ENCODE measurements around the gene TET1. TPM values are rescaled to one million over a fixed set of nuclear protein-coding genes. Genes with fewer than 3 reads are reported as not detected.
A peak's percentile ranks its signal among the peaks of the same experiment; 100 is the strongest.

Gene TET1
- total and polyA plus RNA-seq, 9 of the 15 experiments (the other 6 are each of a cell fraction or from before 2014, with no cell fraction given), result 2.6 to 21.3 (median 11.6) TPM

DNA sequence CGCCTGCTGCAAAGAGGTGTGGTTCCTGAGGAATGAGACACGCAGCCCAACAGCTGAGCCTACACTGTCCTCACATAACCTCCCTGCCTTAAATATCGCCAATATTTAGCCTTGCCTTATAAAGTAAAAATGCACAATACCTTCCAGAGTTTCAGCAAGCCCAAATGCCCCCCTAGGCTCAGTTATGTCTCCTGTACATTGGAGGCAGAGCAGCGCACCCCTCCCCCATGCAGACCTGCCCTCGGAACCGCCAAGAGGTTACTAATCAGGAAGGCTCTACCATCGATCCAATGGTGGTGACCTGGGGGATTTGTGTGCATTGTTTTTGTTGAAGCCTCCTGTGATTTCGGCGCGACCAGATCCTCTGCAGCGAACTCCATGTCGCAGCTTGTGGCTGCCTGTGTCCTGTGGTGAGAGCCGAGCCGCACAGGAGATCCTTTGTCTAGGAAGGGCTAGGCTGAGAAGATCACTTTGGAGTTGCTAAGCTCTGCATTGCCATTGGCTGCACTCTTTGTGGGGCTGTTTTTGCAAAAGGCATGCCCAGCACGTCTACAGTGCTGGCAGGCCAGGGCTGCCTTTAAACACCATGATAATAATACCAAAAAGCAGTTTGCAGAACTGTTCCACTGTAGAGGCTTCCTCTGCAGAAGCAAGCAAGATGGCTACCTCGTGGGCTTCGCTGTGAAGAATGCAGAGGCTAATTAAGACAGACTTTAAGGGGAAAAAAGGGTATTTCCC is 40.1 kb downstream of the TET1 start (continued):
- TF ChIP-seq RAD21 (CRISPR knock-in tag; conservative IDR thresholded peaks at IDR 0.05 in 1 of 2, IDR thresholded peaks at IDR 0.05 in 1 of 2), result peak in 1 of 2 experiments; percentile 15; a peak in 1 of 4 replicates
- 0 out of 4 replicates have a peak, but pooled peaks of 1 of the 2 experiments have one; percentile 23 for TF ChIP-seq HDAC1 (IDR thresholded peaks at IDR 0.05)
- TF ChIP-seq, protein P1, sequence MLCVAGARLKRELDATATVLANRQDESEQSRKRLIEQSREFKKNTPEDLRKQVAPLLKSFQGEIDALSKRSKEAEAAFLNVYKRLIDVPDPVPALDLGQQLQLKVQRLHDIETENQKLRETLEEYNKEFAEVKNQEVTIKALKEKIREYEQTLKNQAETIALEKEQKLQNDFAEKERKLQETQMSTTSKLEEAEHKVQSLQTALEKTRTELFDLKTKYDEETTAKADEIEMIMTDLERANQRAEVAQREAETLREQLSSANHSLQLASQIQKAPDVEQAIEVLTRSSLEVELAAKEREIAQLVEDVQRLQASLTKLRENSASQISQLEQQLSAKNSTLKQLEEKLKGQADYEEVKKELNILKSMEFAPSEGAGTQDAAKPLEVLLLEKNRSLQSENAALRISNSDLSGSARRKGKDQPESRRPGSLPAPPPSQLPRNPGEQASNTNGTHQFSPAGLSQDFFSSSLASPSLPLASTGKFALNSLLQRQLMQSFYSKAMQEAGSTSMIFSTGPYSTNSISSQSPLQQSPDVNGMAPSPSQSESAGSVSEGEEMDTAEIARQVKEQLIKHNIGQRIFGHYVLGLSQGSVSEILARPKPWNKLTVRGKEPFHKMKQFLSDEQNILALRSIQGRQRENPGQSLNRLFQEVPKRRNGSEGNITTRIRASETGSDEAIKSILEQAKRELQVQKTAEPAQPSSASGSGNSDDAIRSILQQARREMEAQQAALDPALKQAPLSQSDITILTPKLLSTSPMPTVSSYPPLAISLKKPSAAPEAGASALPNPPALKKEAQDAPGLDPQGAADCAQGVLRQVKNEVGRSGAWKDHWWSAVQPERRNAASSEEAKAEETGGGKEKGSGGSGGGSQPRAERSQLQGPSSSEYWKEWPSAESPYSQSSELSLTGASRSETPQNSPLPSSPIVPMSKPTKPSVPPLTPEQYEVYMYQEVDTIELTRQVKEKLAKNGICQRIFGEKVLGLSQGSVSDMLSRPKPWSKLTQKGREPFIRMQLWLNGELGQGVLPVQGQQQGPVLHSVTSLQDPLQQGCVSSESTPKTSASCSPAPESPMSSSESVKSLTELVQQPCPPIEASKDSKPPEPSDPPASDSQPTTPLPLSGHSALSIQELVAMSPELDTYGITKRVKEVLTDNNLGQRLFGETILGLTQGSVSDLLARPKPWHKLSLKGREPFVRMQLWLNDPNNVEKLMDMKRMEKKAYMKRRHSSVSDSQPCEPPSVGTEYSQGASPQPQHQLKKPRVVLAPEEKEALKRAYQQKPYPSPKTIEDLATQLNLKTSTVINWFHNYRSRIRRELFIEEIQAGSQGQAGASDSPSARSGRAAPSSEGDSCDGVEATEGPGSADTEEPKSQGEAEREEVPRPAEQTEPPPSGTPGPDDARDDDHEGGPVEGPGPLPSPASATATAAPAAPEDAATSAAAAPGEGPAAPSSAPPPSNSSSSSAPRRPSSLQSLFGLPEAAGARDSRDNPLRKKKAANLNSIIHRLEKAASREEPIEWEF (CRISPR knock-in tag; IDR thresholded peaks at IDR 0.05), result peak; percentile 89
- 0 out of 2 replicates have a peak, but pooled peaks have one; percentile 50 for TF ChIP-seq MAX (CRISPR knock-in tag; IDR thresholded peaks at IDR 0.05)
- peak; percentile 63 for TF ChIP-seq THRA (IDR thresholded peaks at IDR 0.05)
- TF ChIP-seq, protein P2, sequence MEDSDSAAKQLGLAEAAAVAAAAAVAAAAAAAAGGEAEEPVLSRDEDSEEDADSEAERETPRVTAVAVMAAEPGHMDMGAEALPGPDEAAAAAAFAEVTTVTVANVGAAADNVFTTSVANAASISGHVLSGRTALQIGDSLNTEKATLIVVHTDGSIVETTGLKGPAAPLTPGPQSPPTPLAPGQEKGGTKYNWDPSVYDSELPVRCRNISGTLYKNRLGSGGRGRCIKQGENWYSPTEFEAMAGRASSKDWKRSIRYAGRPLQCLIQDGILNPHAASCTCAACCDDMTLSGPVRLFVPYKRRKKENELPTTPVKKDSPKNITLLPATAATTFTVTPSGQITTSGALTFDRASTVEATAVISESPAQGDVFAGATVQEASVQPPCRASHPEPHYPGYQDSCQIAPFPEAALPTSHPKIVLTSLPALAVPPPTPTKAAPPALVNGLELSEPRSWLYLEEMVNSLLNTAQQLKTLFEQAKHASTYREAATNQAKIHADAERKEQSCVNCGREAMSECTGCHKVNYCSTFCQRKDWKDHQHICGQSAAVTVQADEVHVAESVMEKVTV (CRISPR knock-in tag; IDR thresholded peaks at IDR 0.05), result no peak
- TF ChIP-seq ZNF197 (CRISPR knock-in tag; IDR thresholded peaks at IDR 0.05; ENCODE audit: low read depth), result peak; percentile 72; the same call in 1 of the 2 replicates
- TF ChIP-seq ATF1 (CRISPR knock-in tag; IDR thresholded peaks at IDR 0.05), result no peak
- peak; percentile 49 for TF ChIP-seq ATF1 (tag; IDR thresholded peaks at IDR 0.05)
- peak; percentile 52; the same call in 1 of the 2 replicates for TF ChIP-seq GTF2E2 (tag; IDR thresholded peaks at IDR 0.05)
- TF ChIP-seq CHD2 (IDR thresholded peaks at IDR 0.05; ENCODE audit: low read depth, low read length), result peak; percentile 38; the same call in 1 of the 2 replicates
- TF ChIP-seq POLR2AphosphoS5 (IDR thresholded peaks at IDR 0.05; ENCODE audit: control insufficient read depth, insufficient read depth, low read depth, low read length), result no peak
- TF ChIP-seq MAZ (CRISPR knock-in tag; conservative IDR thresholded peaks at IDR 0.05 in 1 of 2, IDR thresholded peaks at IDR 0.05 in 1 of 2), result peak; percentile 51 to 53; a peak in 3 of 4 replicates
- TF ChIP-seq CTBP1 (IDR thresholded peaks at IDR 0.05; ENCODE audit: borderline replicate concordance), result peak; percentile 10; the same call in 1 of the 2 replicates
- TF ChIP-seq NCOR1 (IDR thresholded peaks at IDR 0.05), result peak; percentile 15; the same call in 1 of the 2 replicates
- TF ChIP-seq ZNF444 (CRISPR knock-in tag; IDR thresholded peaks at IDR 0.05), result 0 out of 2 replicates have a peak, but pooled peaks have one; percentile 26
- 0 out of 2 replicates have a peak, but pooled peaks have one; percentile 26 for TF ChIP-seq DPF2 (IDR thresholded peaks at IDR 0.05)
- TF ChIP-seq SMARCA4 (IDR thresholded peaks at IDR 0.05), result peak; percentile 27; the same call in 1 of the 2 replicates
- TF ChIP-seq HDAC2 (IDR thresholded peaks at IDR 0.05), result 0 out of 2 replicates have a peak, but pooled peaks have one; percentile 44

Measured in K562 (cell line).